H1 (cell line): Measurements from ENCODE around the gene FES. TPM values are rescaled to one million over a fixed set of nuclear protein-coding genes. Genes with fewer than 3 reads are reported as not detected.

Experiments used
- CTCF ChIA-PET: fragments of 300-600 bp; sonication (Branson Sonifier 250); formaldehyde crosslinking; loops from one replicate; lab custom pipeline; 2021; ENCODE audit not compliant: partially characterized antibody; lab: Charles Lee
- POLR2A ChIA-PET: fragments of 300-600 bp; sonication (Branson Sonifier 250); formaldehyde crosslinking; loops from one replicate; lab custom pipeline; 2021; ENCODE audit warnings: inconsistent platforms; ENCODE audit not compliant: partially characterized antibody; lab: Charles Lee
- DNase-seq, 2 experiments: peaks; one replicate each; pipeline versions ENCODE4 v3.0.0 to v3.0.0-alpha.2; 2010 to 2022; ENCODE audit warnings: low spot score in 2 of 2, low read depth in 1 of 2, mixed read lengths in 1 of 2
- FAIRE-seq: peaks from 2 replicates; lab custom pipeline; 2011; peaks lifted over from hg19 to GRCh38; lab: Jason Lieb, UNC
- H2AFZ ChIP-seq: 2 replicates; pipeline ENCODE4 v1.8.1; 2012; ENCODE audit warnings: low read length, inconsistent platforms
- H2AK5ac ChIP-seq: 2 replicates; pipeline ENCODE4 v1.6.1; 2013; ENCODE audit warnings: low read depth, low read length
- H2BK120ac ChIP-seq: replicated peaks from 2 replicates; pipeline ENCODE3; 2013; ENCODE audit warnings: low read depth, low read length, inconsistent platforms
- H2BK12ac ChIP-seq: 2 replicates; pipeline ENCODE4 v1.6.1; 2013; ENCODE audit warnings: low read depth, low read length
- H2BK15ac ChIP-seq: 2 replicates; pipeline ENCODE4 v1.6.1; 2013; ENCODE audit warnings: low read length
- H2BK20ac ChIP-seq: 2 replicates; pipeline ENCODE4 v1.6.1; 2013; ENCODE audit warnings: low read length
- H2BK5ac ChIP-seq: 2 replicates; pipeline ENCODE4 v1.6.1; 2013; ENCODE audit warnings: low read depth, low read length
- H3K14ac ChIP-seq: 2 replicates; pipeline ENCODE4 v1.6.1; 2013; ENCODE audit warnings: inconsistent platforms; ENCODE audit not compliant: insufficient read length
- H3K18ac ChIP-seq: 2 replicates; pipeline ENCODE4 v1.6.1; 2013; ENCODE audit warnings: low read length; ENCODE audit errors: extremely low read depth
- H3K23ac ChIP-seq: 2 replicates; pipeline ENCODE4 v1.6.1; 2013; ENCODE audit warnings: inconsistent platforms; ENCODE audit not compliant: insufficient read length
- H3K23me2 ChIP-seq: 2 replicates; pipeline ENCODE4 v1.6.1; 2013; ENCODE audit warnings: low read depth, low read length
- H3K27ac ChIP-seq: 2 replicates; pipeline ENCODE4 v1.6.1; 2011; ENCODE audit warnings: low read depth, low read length, inconsistent platforms
- H3K27me3 ChIP-seq, 4 experiments: replicated peaks in 1 of 4; 1 replicate in 1 of 4; 2 replicates in 3 of 4; pipeline versions ENCODE4 v1.6.1 to v1.8.1; 2011 to 2013; ENCODE audit warnings: low read length in 3 of 4, mild to moderate bottlenecking in 3 of 4, inconsistent platforms in 2 of 4, mixed read lengths in 2 of 4, moderate library complexity in 1 of 4; ENCODE audit not compliant: control insufficient read depth in 3 of 4, insufficient read depth in 3 of 4; ENCODE audit errors: extremely low read depth in 1 of 4
- H3K36me3 ChIP-seq, 4 experiments: 2 replicates each; pipeline versions ENCODE4 v1.6.1 to v1.8.1; 2011 to 2013; ENCODE audit warnings: mild to moderate bottlenecking in 4 of 4, low read length in 3 of 4, moderate library complexity in 2 of 4, control low read depth in 1 of 4, inconsistent platforms in 1 of 4; ENCODE audit not compliant: insufficient read depth in 4 of 4, control insufficient read depth in 2 of 4
- H3K4ac ChIP-seq: replicated peaks from 2 replicates; pipeline ENCODE3; 2013; ENCODE audit warnings: low read length, low read depth, mixed read lengths, inconsistent platforms; ENCODE audit not compliant: insufficient read length
- H3K4me1 ChIP-seq, 4 experiments: replicated peaks in 1 of 4; 1 replicate in 1 of 4; 2 replicates in 3 of 4; pipeline versions ENCODE4 v1.6.1 to v1.8.1; 2011 to 2013; ENCODE audit warnings: low read length in 3 of 4, inconsistent platforms in 2 of 4, mixed read lengths in 1 of 4; ENCODE audit not compliant: insufficient read depth in 4 of 4, control insufficient read depth in 3 of 4
- H3K4me2 ChIP-seq, 2 experiments: 2 replicates each; pipeline versions ENCODE4 v1.6.1 to v1.8.1; 2011 to 2013; ENCODE audit warnings: low read depth in 2 of 2, low read length in 2 of 2, control low read depth in 1 of 2, inconsistent platforms in 1 of 2, mild to moderate bottlenecking in 1 of 2; ENCODE audit not compliant: insufficient read depth in 1 of 2
- H3K4me3 ChIP-seq, 4 experiments: fragments of 200-600, 300-600 bp in 1 of 4; sonication (generic), shearing (Covaris generic), sonication (Bioruptor Twin) in 1 of 4; 2 replicates each; pipeline versions ENCODE4 v1.5.1 to v1.8.1; 2011 to 2016; ENCODE audit warnings: low read length in 4 of 4, low read depth in 3 of 4, control low read depth in 2 of 4, inconsistent platforms in 2 of 4, mild to moderate bottlenecking in 2 of 4, mixed read lengths in 1 of 4, moderate library complexity in 1 of 4; ENCODE audit not compliant: insufficient read depth in 2 of 4; ENCODE audit errors: extremely low read depth in 1 of 4
- H3K56ac ChIP-seq: replicated peaks from 2 replicates; pipeline ENCODE3; 2013; ENCODE audit warnings: low read depth, mild to moderate bottlenecking, mixed read lengths, low read length, inconsistent platforms; ENCODE audit not compliant: insufficient read length
- H3K79me1 ChIP-seq: 2 replicates; pipeline ENCODE4 v1.6.1; 2013; ENCODE audit warnings: low read depth, low read length, control low read depth
- H3K79me2 ChIP-seq, 2 experiments: 2 replicates each; pipeline versions ENCODE4 v1.6.1 to v1.8.1; 2012 to 2013; ENCODE audit warnings: low read length in 2 of 2, mild to moderate bottlenecking in 2 of 2, inconsistent platforms in 1 of 2; ENCODE audit not compliant: insufficient read depth in 2 of 2, control insufficient read depth in 1 of 2
- H3K9ac ChIP-seq, 4 experiments: replicated peaks in 1 of 4; 1 replicate in 1 of 4; 2 replicates in 3 of 4; pipeline versions ENCODE4 v1.6.1 to v1.8.1; 2011 to 2013; ENCODE audit warnings: low read depth in 3 of 4, low read length in 3 of 4, control low read depth in 2 of 4, mild to moderate bottlenecking in 2 of 4, moderate library complexity in 2 of 4, inconsistent platforms in 1 of 4; ENCODE audit errors: extremely low read depth in 1 of 4
- H3K9me3 ChIP-seq, 2 experiments: 2 replicates each; pipeline versions ENCODE4 v1.6.1 to v1.8.1; 2012 to 2013; ENCODE audit warnings: mild to moderate bottlenecking in 2 of 2, moderate library complexity in 2 of 2, control low read depth in 1 of 2, inconsistent platforms in 1 of 2, low read depth in 1 of 2, low read length in 1 of 2, mixed read lengths in 1 of 2; ENCODE audit not compliant: insufficient read depth in 2 of 2
- H4K20me1 ChIP-seq, 2 experiments: replicated peaks in 1 of 2; 2 replicates each; pipeline versions ENCODE3 to v1.8.1; 2011 to 2013; ENCODE audit warnings: inconsistent platforms in 2 of 2, low read length in 2 of 2, mild to moderate bottlenecking in 1 of 2; ENCODE audit not compliant: insufficient read depth in 2 of 2, control insufficient read depth in 1 of 2
- H4K5ac ChIP-seq: 2 replicates; pipeline ENCODE4 v1.6.1; 2013; ENCODE audit warnings: low read length, low read depth, mixed read lengths, inconsistent platforms; ENCODE audit not compliant: insufficient read length
- H4K8ac ChIP-seq: 2 replicates; pipeline ENCODE4 v1.8.0; 2013; ENCODE audit warnings: mild to moderate bottlenecking, moderate library complexity, low read length, inconsistent platforms; ENCODE audit not compliant: insufficient read depth; ENCODE audit errors: extremely low read depth
- H4K91ac ChIP-seq: replicated peaks from 2 replicates; pipeline ENCODE3; 2013; ENCODE audit warnings: low read length, mixed read lengths, inconsistent platforms; ENCODE audit not compliant: insufficient read length
- BCL11A ChIP-seq, 2 experiments: IDR thresholded peaks; one replicate each; pipeline ENCODE4 v1.6.1; 2011; ENCODE audit warnings: low read depth in 2 of 2, low read length in 2 of 2, mild to moderate bottlenecking in 2 of 2
- CBX8 ChIP-seq: fragments of 300-800, 300-1000 bp; sonication (generic); IDR thresholded peaks from 2 replicates; pipeline ENCODE4 v1.7.1; 2016; ENCODE audit warnings: low read depth, low read length, borderline replicate concordance
- E2F6 ChIP-seq: IDR thresholded peaks from 2 replicates; pipeline ENCODE4 v1.6.1; 2012; ENCODE audit warnings: inconsistent platforms
- EGR1 ChIP-seq: IDR thresholded peaks from 2 replicates; pipeline ENCODE4 v1.6.1; 2011; ENCODE audit warnings: low read depth, low read length, borderline replicate concordance
- KDM1A ChIP-seq: fragments of 200-600, 300-600 bp; sonication (generic); IDR thresholded peaks from 2 replicates; pipeline ENCODE4 v1.7.1; 2016; ENCODE audit warnings: mild to moderate bottlenecking, low read length, borderline replicate concordance
- PHF8 ChIP-seq: fragments of 200-600 bp; sonication (generic); conservative IDR thresholded peaks from 2 replicates; pipeline ENCODE4 v1.7.1; 2012; ENCODE audit warnings: low read depth, mild to moderate bottlenecking, inconsistent platforms, low read length, moderate library complexity
- SIRT6 ChIP-seq: IDR thresholded peaks from one replicate; pipeline ENCODE4 v1.7.1; 2012; ENCODE audit warnings: low read length, inconsistent platforms
- TAF1 ChIP-seq: IDR thresholded peaks from 2 replicates; pipeline ENCODE4 v1.6.1; 2011; ENCODE audit warnings: mild to moderate bottlenecking, low read depth, low read length
- TCF12 ChIP-seq: IDR thresholded peaks from 2 replicates; pipeline ENCODE4 v1.6.1; 2011; ENCODE audit warnings: low read depth, mild to moderate bottlenecking, low read length
- WGBS, 2 experiments: shearing (Covaris generic) in 1 of 2; methylation state at CpG; one replicate each; pipeline versions ENCODE4 v1.1.6 to v1.1.7; 2013 to 2015; ENCODE audit warnings: low lambda C conversion rate in 2 of 2, mixed read lengths in 2 of 2, inconsistent platforms in 1 of 2, low coverage in 1 of 2, missing lambda C conversion rate in 1 of 2; ENCODE audit not compliant: insufficient replicate concordance in 2 of 2, insufficient coverage in 1 of 2, insufficient read length in 1 of 2; ENCODE audit errors: extremely low coverage in 1 of 2, missing lambda C conversion rate in 1 of 2; 5-methylcytosine and 5-hydroxymethylcytosine counted together
- polyA plus RNA-seq, 7 experiments: library from polyadenylated mRNA; depleted of rRNA in 3 of 7; stranded (reverse) in 5 of 7; unstranded in 2 of 7; fragments of >200 nt in 5 of 7; fragments of 200-250 nt in 2 of 7; gene quantifications; 1 replicate in 5 of 7; 2 replicates in 1 of 7; 4 replicates in 1 of 7; pipeline versions ENCODE4 v1.2.1 to v1.2.3, GENCODE V29; 2011 to 2013; ENCODE audit warnings: missing spikeins in 2 of 7, mixed read lengths in 2 of 7
- total RNA-seq: library from RNA; stranded (reverse); fragmentation: NEBNext Ultra II Directional; extraction: Animal tissue kit (Norgen Biotek cat#: 25700); gene quantifications from 2 replicates; pipeline ENCODE4 v1.2.1, GENCODE V29; 2021

Gene FES
- total and polyA plus RNA-seq, 2 of the 8 experiments (the other 6 are each of a cell fraction or from before 2014, with no cell fraction given) = 8.5 to 8.6 TPM

DNA sequence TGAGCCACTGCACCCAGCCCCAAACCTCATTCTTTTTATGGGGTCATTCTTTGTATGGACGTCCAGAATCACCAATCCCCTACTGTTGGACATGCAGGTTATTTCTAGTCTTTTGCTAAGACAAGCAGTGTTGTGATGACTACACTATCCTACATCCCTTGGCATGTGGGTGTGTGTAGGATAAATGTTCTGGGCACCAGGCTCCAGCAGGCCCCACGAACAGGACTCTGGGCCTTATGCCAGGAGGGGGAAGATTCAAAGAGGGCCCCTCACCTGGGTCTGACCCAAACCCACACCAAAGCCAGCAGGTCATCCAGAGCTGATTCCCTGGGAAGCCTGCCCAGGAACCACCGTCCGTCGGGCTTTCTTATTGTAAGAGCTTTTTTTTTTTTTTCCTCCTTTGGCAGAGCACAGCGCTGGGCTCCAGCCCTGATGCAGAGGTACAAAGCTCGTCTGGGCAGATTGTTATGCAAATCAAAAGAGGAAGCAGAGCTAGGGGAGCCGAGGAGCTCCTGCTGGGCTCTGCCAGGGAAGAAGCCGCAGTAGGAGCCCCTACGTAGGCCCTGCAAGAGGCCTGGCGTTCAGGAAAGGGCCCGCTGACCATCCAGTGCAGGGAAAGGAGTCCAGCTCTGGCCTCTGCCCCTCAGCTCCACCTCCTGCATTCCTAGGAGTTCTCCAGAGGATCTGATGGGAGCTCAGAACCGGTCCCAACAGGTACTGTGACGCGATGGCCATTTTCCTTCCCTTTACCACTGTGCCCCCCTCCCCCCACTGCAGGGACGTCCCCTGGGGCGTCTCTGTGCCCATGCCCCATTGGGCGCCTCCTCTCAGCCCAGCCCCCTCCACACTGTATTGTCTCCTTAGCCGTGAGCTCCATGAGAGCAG, 44.9 kb upstream of the FES start:
- Histone ChIP-seq H3K23me2 (no peaks in the 10 kb centered on the region), H3K4me3 (peak overlapping the region in 3 of 4 experiments; percentile 15 to 30 (median 26); a peak in 3 of 8 replicates), H3K9ac (peak overlapping the region in 1 of 4 experiments; percentile 2; a peak in 2 of 7 replicates), H3K79me2 (no peaks in the 10 kb centered on the region), H3K27ac (no peak overlapping the region), H2BK15ac (peak overlapping the region; percentile 81), H3K4ac (peak overlapping the region; percentile 28), H3K23ac (no peak overlapping the region), H3K14ac (no peak overlapping the region), H3K36me3 (no peaks in the 10 kb centered on the region), H4K5ac (peak overlapping the region; percentile 58), H2BK20ac (peak overlapping the region; percentile 97; the same call in 1 of the 2 replicates), H3K4me2 (peak overlapping the region; percentile 51 to 58), H4K91ac (peak overlapping the region; percentile 99), H3K9me3 (no peaks in the 10 kb centered on the region), H2BK12ac (peak overlapping the region; percentile 96; the same call in 1 of the 2 replicates), H3K27me3 (no peaks in the 10 kb centered on the region), H3K79me1 (no peaks in the 10 kb centered on the region), H3K56ac (no peak overlapping the region), H4K20me1 (no peaks in the 10 kb centered on the region), H2AK5ac (peak overlapping the region; percentile 29; the same call in 1 of the 2 replicates), H2AFZ (no peak overlapping the region), H3K4me1 (peaks cover 6 to 21% (median 18%) of the 10 kb centered on the region in 4 experiments), H2BK120ac (peak overlapping the region; percentile 14), H3K18ac (peak overlapping the region; percentile 95), H4K8ac (peak overlapping the region; percentile 73; the same call in 1 of the 2 replicates), H2BK5ac (peak overlapping the region; percentile 94)
- ChIA-PET CTCF (interaction anchor here (0.6 to 3.2 kb wide), 11 partner anchors 11 to 237 kb away, joined by 3 to 15 read pairs (median 5); partner anchors contain the start of genes FURIN and HDDC3), POLR2A (interaction anchor here (0.7 to 1.8 kb wide), 13 partner anchors 10 to 122 kb away, joined by 3 to 12 read pairs (median 3); partner anchors contain the start of genes BLM, FURIN, RCCD1 and UNC45A)
- peak; percentile 75 to 85 for DNase-seq
- no peak for FAIRE-seq
- WGBS, 2 experiments = 22% methylated on average over 16 of the region's 19 CpGs; no CpG with 5 or more reads in 1 of the 2 experiments
- TF ChIP-seq CBX8 (no peak), KDM1A (no peak), TAF1 (peak; percentile 38; the same call in 1 of the 2 replicates), BCL11A (IDR thresholded peaks at IDR 0.05; ENCODE audit: low read depth in 2 of 2, low read length in 2 of 2) (no peak), E2F6 (no peak), PHF8 (no peak), TCF12 (no peak), SIRT6 (no peak), EGR1 (peak; percentile 57; the same call in 1 of the 2 replicates)
